Neural cell (in vitro differentiated cells): ENCODE data around the gene REST. TPM values are rescaled to one million over a fixed set of nuclear protein-coding genes. Genes with fewer than 3 reads are reported as not detected.
"Not testable (repeated sequence)": the region's sequence is repeated elsewhere in the genome, so short reads cannot be mapped to it uniquely, and the experiment has no call there.

Experiments used
- H2AFZ ChIP-seq: fragments of 200-600, 300-800 bp; sonication (generic), shearing (Covaris generic); 2 replicates; pipeline ENCODE4 v1.6.0; 2014; ENCODE audit warnings: low read depth, mild to moderate bottlenecking, antibody characterized with exemption, low read length, moderate library complexity
- H3F3A ChIP-seq: fragments of 200-600 bp; shearing (Covaris generic); 2 replicates; pipeline ENCODE4 v1.6.1; 2016; ENCODE audit warnings: mild to moderate bottlenecking, moderate library complexity, mixed read lengths, antibody characterized with exemption, low read length; ENCODE audit not compliant: insufficient read depth, poor library complexity, severe bottlenecking
- H3K27ac ChIP-seq: fragments of 200-600, 300-800 bp; sonication (generic), shearing (Covaris generic); 2 replicates; pipeline ENCODE4 v1.5.1; 2014; ENCODE audit warnings: mild to moderate bottlenecking, low read length, moderate library complexity
- H3K27me3 ChIP-seq: fragments of 300-800, 200-600 bp; sonication (generic), shearing (Covaris generic); 2 replicates; pipeline ENCODE4 v1.6.0; 2014; ENCODE audit warnings: mild to moderate bottlenecking, low read depth, low read length, moderate library complexity; ENCODE audit not compliant: insufficient read depth
- H3K36me3 ChIP-seq: fragments of 300-800, 200-600 bp; sonication (generic), shearing (Covaris generic); 2 replicates; pipeline ENCODE4 v1.5.1; 2014; ENCODE audit warnings: mild to moderate bottlenecking, antibody characterized with exemption, low read length, moderate library complexity; ENCODE audit not compliant: insufficient read depth
- H3K4me2 ChIP-seq: fragments of 300-800, 200-600 bp; sonication (generic), shearing (Covaris generic); 2 replicates; pipeline ENCODE4 v1.6.0; 2014; ENCODE audit warnings: mild to moderate bottlenecking, low read length
- H3K4me3 ChIP-seq: fragments of 300-800, 200-600 bp; sonication (generic), shearing (Covaris generic); 2 replicates; pipeline ENCODE4 v1.5.1; 2014; ENCODE audit warnings: mild to moderate bottlenecking, low read length, moderate library complexity
- H3K79me2 ChIP-seq: fragments of 200-600 bp; shearing (Covaris generic); replicated peaks from 2 replicates; pipeline ENCODE4 v1.6.0; 2014; ENCODE audit warnings: mild to moderate bottlenecking, low read length, moderate library complexity; ENCODE audit not compliant: insufficient read depth
- H3K9ac ChIP-seq: fragments of 300-800, 200-600 bp; sonication (generic), shearing (Covaris generic); 2 replicates; pipeline ENCODE4 v1.6.1; 2016; ENCODE audit warnings: mild to moderate bottlenecking, low read length, mixed read lengths
- H3K9me2 ChIP-seq: fragments of 200-600 bp; shearing (Covaris generic); 2 replicates; pipeline ENCODE4 v1.6.1; 2016; ENCODE audit warnings: mild to moderate bottlenecking, low read length, mixed read lengths; ENCODE audit not compliant: insufficient read depth
- H3K9me3 ChIP-seq: fragments of 200-600, 300-800 bp; sonication (generic), shearing (Covaris generic); 2 replicates; pipeline ENCODE4 v1.6.1; 2016; ENCODE audit warnings: mild to moderate bottlenecking, mixed run types, low read length, moderate library complexity, mixed read lengths
- H4K20me1 ChIP-seq: fragments of 200-600 bp; shearing (Covaris generic); 2 replicates; pipeline ENCODE4 v1.6.1; 2016; ENCODE audit warnings: mild to moderate bottlenecking, mixed run types; ENCODE audit not compliant: insufficient read depth
- EP300 ChIP-seq: fragments of 450-650 bp; conservative IDR thresholded peaks from 2 replicates; pipeline ENCODE4 v1.6.1; 2014; ENCODE audit warnings: antibody characterized with exemption, mild to moderate bottlenecking, moderate library complexity; ENCODE audit not compliant: poor library complexity, severe bottlenecking
- EZH2 ChIP-seq: fragments of 200-600, 300-800 bp; shearing (Covaris generic), sonication (generic); IDR thresholded peaks from 2 replicates; pipeline ENCODE4 v1.6.1; 2014; ENCODE audit warnings: antibody characterized with exemption, low read length, borderline replicate concordance, mild to moderate bottlenecking; ENCODE audit not compliant: insufficient read depth, poor library complexity, severe bottlenecking
- MXI1 ChIP-seq: fragments of 450-650 bp; conservative IDR thresholded peaks from 2 replicates; pipeline ENCODE4 v1.6.1; 2014; ENCODE audit warnings: antibody characterized with exemption, mild to moderate bottlenecking; ENCODE audit not compliant: poor library complexity, severe bottlenecking
- POLR2AphosphoS5 ChIP-seq: IDR thresholded peaks from 2 replicates; pipeline ENCODE4 v1.6.1; 2012
- RAD21 ChIP-seq: fragments of 450-650 bp; conservative IDR thresholded peaks from 2 replicates; pipeline ENCODE4 v1.6.1; 2014; ENCODE audit warnings: antibody characterized with exemption, mild to moderate bottlenecking, moderate library complexity
- SMC3 ChIP-seq: fragments of 450-650 bp; conservative IDR thresholded peaks from 2 replicates; pipeline ENCODE4 v1.6.1; 2014; ENCODE audit warnings: antibody characterized with exemption, mild to moderate bottlenecking, moderate library complexity; ENCODE audit not compliant: poor library complexity
- TAF1 ChIP-seq: IDR thresholded peaks from 2 replicates; pipeline ENCODE4 v1.6.1; 2012; ENCODE audit warnings: low read depth
- polyA plus RNA-seq: library from polyadenylated mRNA; depleted of rRNA; stranded (reverse); fragments of >200 nt; gene quantifications from 2 replicates; pipeline ENCODE4 v1.2.3, GENCODE V29; 2014
- TF ChIP-seq, protein P1 (sequence below): IDR thresholded peaks from 2 replicates; pipeline ENCODE4 v1.6.1; 2012; ENCODE audit warnings: borderline replicate concordance
- TF ChIP-seq, protein P2 (sequence below): fragments of 450-650 bp; IDR thresholded peaks from 2 replicates; pipeline ENCODE4 v1.5.1; 2014; ENCODE audit warnings: antibody characterized with exemption, mild to moderate bottlenecking, moderate library complexity; ENCODE audit not compliant: poor library complexity, severe bottlenecking

Gene REST
- polyA plus RNA-seq, 1 donor from 2014 or later: 3.2 TPM

DNA sequence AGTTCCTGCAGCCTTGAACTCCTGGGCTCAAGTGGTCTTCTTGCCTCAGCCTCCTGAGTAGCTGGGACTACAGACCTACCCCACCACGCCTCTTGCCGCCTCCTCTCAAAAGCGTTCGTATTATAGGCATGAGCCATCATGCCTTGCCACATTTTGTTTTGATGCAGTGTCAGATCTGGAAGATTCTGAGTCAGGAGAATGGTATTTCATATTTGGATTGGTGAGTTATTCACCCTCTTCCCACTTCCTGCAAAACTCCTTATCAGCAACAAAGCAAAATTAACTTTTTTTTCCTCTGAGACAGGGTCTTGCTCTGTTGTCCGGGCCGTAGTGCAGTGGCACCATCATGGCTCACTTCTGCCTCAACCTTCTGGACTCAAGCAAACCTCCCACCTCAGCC, 29.6 kb downstream of the REST start:
- Histone ChIP-seq H3K27ac (no peak overlapping the region), H3K36me3 (no peaks in the 10 kb centered on the region), H3K27me3 (no peaks in the 10 kb centered on the region), H2AFZ (no peak overlapping the region), H3K9ac (no peak overlapping the region), H3K4me3 (no peak overlapping the region), H3K9me3 (no peaks in the 10 kb centered on the region), H3K79me2 (no peaks in the 10 kb centered on the region), H3F3A (no peaks in the 10 kb centered on the region), H3K9me2 (no peaks in the 10 kb centered on the region), H4K20me1 (no peaks in the 10 kb centered on the region), H3K4me2 (no peak overlapping the region)
- TF ChIP-seq POLR2AphosphoS5: no peak
- TF ChIP-seq TAF1: no peak
- no peak for TF ChIP-seq SMC3
- no peak for TF ChIP-seq EZH2
- TF ChIP-seq, protein P1, sequence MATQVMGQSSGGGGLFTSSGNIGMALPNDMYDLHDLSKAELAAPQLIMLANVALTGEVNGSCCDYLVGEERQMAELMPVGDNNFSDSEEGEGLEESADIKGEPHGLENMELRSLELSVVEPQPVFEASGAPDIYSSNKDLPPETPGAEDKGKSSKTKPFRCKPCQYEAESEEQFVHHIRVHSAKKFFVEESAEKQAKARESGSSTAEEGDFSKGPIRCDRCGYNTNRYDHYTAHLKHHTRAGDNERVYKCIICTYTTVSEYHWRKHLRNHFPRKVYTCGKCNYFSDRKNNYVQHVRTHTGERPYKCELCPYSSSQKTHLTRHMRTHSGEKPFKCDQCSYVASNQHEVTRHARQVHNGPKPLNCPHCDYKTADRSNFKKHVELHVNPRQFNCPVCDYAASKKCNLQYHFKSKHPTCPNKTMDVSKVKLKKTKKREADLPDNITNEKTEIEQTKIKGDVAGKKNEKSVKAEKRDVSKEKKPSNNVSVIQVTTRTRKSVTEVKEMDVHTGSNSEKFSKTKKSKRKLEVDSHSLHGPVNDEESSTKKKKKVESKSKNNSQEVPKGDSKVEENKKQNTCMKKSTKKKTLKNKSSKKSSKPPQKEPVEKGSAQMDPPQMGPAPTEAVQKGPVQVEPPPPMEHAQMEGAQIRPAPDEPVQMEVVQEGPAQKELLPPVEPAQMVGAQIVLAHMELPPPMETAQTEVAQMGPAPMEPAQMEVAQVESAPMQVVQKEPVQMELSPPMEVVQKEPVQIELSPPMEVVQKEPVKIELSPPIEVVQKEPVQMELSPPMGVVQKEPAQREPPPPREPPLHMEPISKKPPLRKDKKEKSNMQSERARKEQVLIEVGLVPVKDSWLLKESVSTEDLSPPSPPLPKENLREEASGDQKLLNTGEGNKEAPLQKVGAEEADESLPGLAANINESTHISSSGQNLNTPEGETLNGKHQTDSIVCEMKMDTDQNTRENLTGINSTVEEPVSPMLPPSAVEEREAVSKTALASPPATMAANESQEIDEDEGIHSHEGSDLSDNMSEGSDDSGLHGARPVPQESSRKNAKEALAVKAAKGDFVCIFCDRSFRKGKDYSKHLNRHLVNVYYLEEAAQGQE: no peak
- TF ChIP-seq, protein P2, sequence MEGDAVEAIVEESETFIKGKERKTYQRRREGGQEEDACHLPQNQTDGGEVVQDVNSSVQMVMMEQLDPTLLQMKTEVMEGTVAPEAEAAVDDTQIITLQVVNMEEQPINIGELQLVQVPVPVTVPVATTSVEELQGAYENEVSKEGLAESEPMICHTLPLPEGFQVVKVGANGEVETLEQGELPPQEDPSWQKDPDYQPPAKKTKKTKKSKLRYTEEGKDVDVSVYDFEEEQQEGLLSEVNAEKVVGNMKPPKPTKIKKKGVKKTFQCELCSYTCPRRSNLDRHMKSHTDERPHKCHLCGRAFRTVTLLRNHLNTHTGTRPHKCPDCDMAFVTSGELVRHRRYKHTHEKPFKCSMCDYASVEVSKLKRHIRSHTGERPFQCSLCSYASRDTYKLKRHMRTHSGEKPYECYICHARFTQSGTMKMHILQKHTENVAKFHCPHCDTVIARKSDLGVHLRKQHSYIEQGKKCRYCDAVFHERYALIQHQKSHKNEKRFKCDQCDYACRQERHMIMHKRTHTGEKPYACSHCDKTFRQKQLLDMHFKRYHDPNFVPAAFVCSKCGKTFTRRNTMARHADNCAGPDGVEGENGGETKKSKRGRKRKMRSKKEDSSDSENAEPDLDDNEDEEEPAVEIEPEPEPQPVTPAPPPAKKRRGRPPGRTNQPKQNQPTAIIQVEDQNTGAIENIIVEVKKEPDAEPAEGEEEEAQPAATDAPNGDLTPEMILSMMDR: no peak
- TF ChIP-seq RAD21: no peak
- no peak for TF ChIP-seq MXI1
- TF ChIP-seq EP300: no peak

DNA sequence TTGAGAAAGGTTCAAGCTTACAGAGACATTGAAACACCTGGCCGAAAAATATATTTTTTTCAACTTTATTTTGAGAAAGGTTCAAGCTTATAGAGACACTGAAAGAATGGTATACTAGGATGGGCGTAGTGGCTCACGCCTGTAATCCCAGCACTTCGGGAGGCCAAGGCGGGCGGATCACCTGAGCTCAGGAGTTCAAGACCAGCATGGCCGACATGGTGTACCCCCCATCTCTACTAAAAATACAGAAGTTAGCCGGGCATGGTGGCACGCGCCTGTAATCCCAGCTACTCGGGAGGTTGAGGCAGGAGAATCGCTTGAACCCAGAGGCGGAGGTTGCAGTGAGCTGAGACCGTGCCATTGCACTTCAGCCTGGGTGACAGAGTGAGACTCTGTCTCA, 32.1 kb downstream of the REST start:
- not testable (repeated sequence) for H3K4me3 ChIP-seq, H3K79me2 ChIP-seq, H3K27ac ChIP-seq, H3K27me3 ChIP-seq, H3K9ac ChIP-seq, H4K20me1 ChIP-seq, H2AFZ ChIP-seq, H3F3A ChIP-seq, H3K36me3 ChIP-seq, H3K9me2 ChIP-seq, H3K4me2 ChIP-seq, H3K9me3 ChIP-seq

DNA sequence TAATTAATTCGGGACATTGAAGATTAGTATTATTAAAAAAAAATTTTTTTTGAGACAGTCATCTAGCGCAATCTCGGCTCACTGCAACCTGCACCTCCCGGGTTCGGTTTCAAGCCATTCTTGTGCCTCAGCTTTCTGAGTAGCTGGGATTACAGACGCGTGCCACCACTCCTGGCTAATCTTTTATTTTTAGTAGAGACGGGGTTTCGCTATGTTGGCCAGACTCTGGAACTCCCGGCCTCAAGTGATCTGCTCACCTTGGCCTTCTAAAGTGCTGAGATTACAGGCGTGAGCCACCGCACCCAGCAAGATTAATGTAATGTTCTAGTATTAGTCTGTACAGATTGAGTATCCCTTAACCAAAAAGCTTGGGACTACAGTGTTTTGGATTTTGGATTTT, 32.7 kb downstream of the REST start:
- Histone ChIP-seq H4K20me1 (no peaks in the 10 kb centered on the region), H3K9ac (no peak overlapping the region), H3K27me3 (no peaks in the 10 kb centered on the region), H3K36me3 (no peaks in the 10 kb centered on the region), H3K4me2 (no peak overlapping the region), H3K4me3 (no peak overlapping the region), H3F3A (no peaks in the 10 kb centered on the region), H2AFZ (no peak overlapping the region), H3K9me2 (no peaks in the 10 kb centered on the region), H3K79me2 (no peaks in the 10 kb centered on the region), H3K27ac (no peak overlapping the region), H3K9me3 (no peaks in the 10 kb centered on the region)
- no peak for TF ChIP-seq EP300
